GM18520 (cell line): ENCODE measurements around the gene GPR176.

Experiments
- ATAC-seq: cut with Tn5 transposase; IDR thresholded peaks from one replicate; pipeline ENCODE4 v1.9.1; 2021; ENCODE audit not compliant: unreplicated experiment

The GPR176 gene

GRCh38 chr15:39936681-39937080, 16.6 kb upstream of the GPR176 start:
- ATAC-seq, result no peak

GRCh38 chr15:39936187-39936586, 16.1 kb upstream of the GPR176 start:
- no peak for ATAC-seq

GRCh38 chr15:39935241-39935640, 15.2 kb upstream of the GPR176 start:
- no peak for ATAC-seq

GRCh38 chr15:39934397-39935071, 14.5 kb upstream of the GPR176 start:
- ATAC-seq, result no peak

- no peak for ATAC-seq
These were observed 11.5 kb upstream of the GPR176 start for GRCh38 chr15:39931615-39932014.

GRCh38 chr15:39926526-39926925, 6.5 kb upstream of the GPR176 start:
- no peak for ATAC-seq

GRCh38 chr15:39925112-39925842, 5.2 kb upstream of the GPR176 start:
- no peak for ATAC-seq

- no peak for ATAC-seq
These were observed 4.4 kb upstream of the GPR176 start for GRCh38 chr15:39924437-39924836.

GRCh38 chr15:39922462-39923092, 2.5 kb upstream of the GPR176 start:
- no peak for ATAC-seq

GRCh38 chr15:39921274-39921638, 1.2 kb upstream of the GPR176 start:
- ATAC-seq, result no peak

- ATAC-seq, result peak; percentile 71
These were observed 626 bp upstream of the GPR176 start for GRCh38 chr15:39920510-39921273.

- ATAC-seq, result no peak
These were observed 687 bp downstream of the GPR176 start for GRCh38 chr15:39919411-39919747.

- ATAC-seq, result no peak
These were observed 1.2 kb downstream of the GPR176 start for GRCh38 chr15:39918688-39919385.

- ATAC-seq, result no peak
These were observed 5.1 kb downstream of the GPR176 start for GRCh38 chr15:39914977-39915376.

- no peak for ATAC-seq
These were observed 11.1 kb downstream of the GPR176 start for GRCh38 chr15:39909007-39909406.

GRCh38 chr15:39908186-39908585, 11.9 kb downstream of the GPR176 start:
- ATAC-seq, result no peak

- ATAC-seq, result no peak
These were observed 12.8 kb downstream of the GPR176 start for GRCh38 chr15:39907216-39907615.

GRCh38 chr15:39904115-39904514, 16.0 kb downstream of the GPR176 start:
- ATAC-seq, result no peak

- ATAC-seq, result no peak
These were observed 21.7 kb downstream of the GPR176 start for GRCh38 chr15:39898317-39898716.

GRCh38 chr15:39896846-39897245, 23.2 kb downstream of the GPR176 start:
- no peak for ATAC-seq

GRCh38 chr15:39896101-39896500, 24.0 kb downstream of the GPR176 start:
- no peak for ATAC-seq
